ENCODE results near the gene SIAH1. TPM values are rescaled to one million over a fixed set of nuclear protein-coding genes. Genes with fewer than 3 reads are reported as not detected.
"Not testable (repeated sequence)": the region's sequence is repeated elsewhere in the genome, so short reads cannot be mapped to it uniquely, and the experiment has no call there.

The SIAH1 gene
- total and polyA plus RNA-seq, 8 donors: 6.0 to 13.2 (median 9.5) TPM

GRCh38 chr16:48405907-48406306 lies 20.7 kb upstream of the SIAH1 start:
- DNase-seq: no peak
- Histone ChIP-seq H3K9me3 (no peaks in the 10 kb centered on the region), H3K4me1 (no peaks in the 10 kb centered on the region), H3K27ac (no peak overlapping the region), H3K27me3 (no peaks in the 10 kb centered on the region), H3K4me3 (no peak overlapping the region), H3K36me3 (no peaks in the 10 kb centered on the region)
- 58 to 63% methylated on average over 4 of the region's 4 CpGs for WGBS, 2 donors
- TF ChIP-seq CTCF (IDR thresholded peaks at IDR 0.05): no peak
- FAIRE-seq: peak; percentile 57
- ATAC-seq: peak; percentile 21 to 65 (median 56)
- intact Hi-C loops (cut with DNase I): no loop called here

- no peaks in the 10 kb centered on the region for H3K4me1 ChIP-seq
- H3K9me3 ChIP-seq: no peaks in the 10 kb centered on the region
- no peak for TF ChIP-seq CTCF (IDR thresholded peaks at IDR 0.05)
- H3K36me3 ChIP-seq: no peaks in the 10 kb centered on the region
- no peak overlapping the region for H3K4me3 ChIP-seq
- 98 to 100% methylated on average over 1 of the region's 1 CpG for WGBS, 2 donors
- no peak overlapping the region for H3K27ac ChIP-seq
- no peak for DNase-seq
- no peak for FAIRE-seq
- no peak for ATAC-seq
- intact Hi-C loops (cut with DNase I): no loop called here
- no peaks in the 10 kb centered on the region for H3K27me3 ChIP-seq
These were observed 19.9 kb upstream of the SIAH1 start for GRCh38 chr16:48405153-48405552.

- FAIRE-seq: not testable (repeated sequence)
These were observed 17.3 kb upstream of the SIAH1 start for GRCh38 chr16:48402547-48402946.

GRCh38 chr16:48395375-48395774 lies 10.2 kb upstream of the SIAH1 start:
- no peaks in the 10 kb centered on the region for H3K36me3 ChIP-seq
- intact Hi-C loops (cut with DNase I): no loop called here
- 84 to 92% methylated on average over 3 of the region's 3 CpGs for WGBS, 2 donors
- no peaks in the 10 kb centered on the region for H3K4me1 ChIP-seq
- H3K27me3 ChIP-seq: no peaks in the 10 kb centered on the region
- TF ChIP-seq CTCF (IDR thresholded peaks at IDR 0.05): no peak
- H3K9me3 ChIP-seq: no peaks in the 10 kb centered on the region
- DNase-seq (no peak), FAIRE-seq (no peak), ATAC-seq (peak in 2 of 4 donors; percentile 30 to 67)
- H3K4me3 ChIP-seq: no peak overlapping the region
- no peak overlapping the region for H3K27ac ChIP-seq

More at GRCh38 chr16:48402547-48402946, 17.3 kb upstream of the SIAH1 start:
- H3K27me3 ChIP-seq; H3K4me3 ChIP-seq; ATAC-seq; H3K27ac ChIP-seq; H3K36me3 ChIP-seq; DNase-seq; intact Hi-C loops (cut with DNase I); H3K9me3 ChIP-seq; H3K4me1 ChIP-seq: not testable (repeated sequence)
- 80 to 81% methylated on average over 8 of the region's 8 CpGs for WGBS, 2 donors

GRCh38 chr16:48394355-48394703 lies 9.1 kb upstream of the SIAH1 start:
- Histone ChIP-seq H3K27ac (no peak overlapping the region), H3K4me1 (no peaks in the 10 kb centered on the region), H3K27me3 (no peaks in the 10 kb centered on the region), H3K36me3 (no peaks in the 10 kb centered on the region), H3K9me3 (no peaks in the 10 kb centered on the region), H3K4me3 (no peak overlapping the region)
- ATAC-seq: no peak
- DNase-seq: no peak
- 88 to 89% methylated on average over 6 of the region's 6 CpGs for WGBS, 2 donors
- TF ChIP-seq CTCF (IDR thresholded peaks at IDR 0.05): no peak
- FAIRE-seq: no peak
- intact Hi-C loops (cut with DNase I): no loop called here

All from pancreas (tissue), 10 donors.